Measurements from ENCODE around the gene GRAP. TPM values are rescaled to one million over a fixed set of nuclear protein-coding genes. Genes with fewer than 3 reads are reported as not detected.

Gene GRAP
- total RNA-seq, 1 experiment from 2014 or later, result not detected

- Histone ChIP-seq H3K27me3 (ENCODE audit: low read length) (no peaks in the 10 kb centered on the region), H3K4me1 (ENCODE audit: insufficient read depth, low read length) (peaks cover 8% of the 10 kb centered on the region), H4K20me1 (ENCODE audit: low read length) (no peaks in the 10 kb centered on the region), H3K9me3 (ENCODE audit: low read length) (no peaks in the 10 kb centered on the region), H2AFZ (ENCODE audit: low read length) (no peak overlapping the region), H3K9ac (ENCODE audit: low read length) (no peak overlapping the region), H3F3A (ENCODE audit: low read length, unreplicated experiment) (no peaks in the 10 kb centered on the region), H3K79me2 (ENCODE audit: low read length) (no peaks in the 10 kb centered on the region), H3K27ac (ENCODE audit: low read length) (no peak overlapping the region), H3K4me3 (ENCODE audit: low read length) (no peak overlapping the region), H3K36me3 (ENCODE audit: low read depth, low read length) (no peaks in the 10 kb centered on the region), H3K4me2 (ENCODE audit: low read length) (no peak overlapping the region), H3K9me2 (replicated peaks; ENCODE audit: low read length) (no peaks in the 10 kb centered on the region)
- ChIA-PET CTCF (no interaction called here), POLR2A (ENCODE audit: unreplicated experiment) (interaction anchor here (0.6 kb wide), 1 partner anchor 13 kb away, joined by 3 read pairs; no protein-coding TSS in a partner anchor)
- BruUV-seq (replicated peaks), result no TSS peak
- intact Hi-C loops (cut with micrococcal nuclease), result no loop called here
- ATAC-seq (peak; percentile 46), DNase-seq (peak; percentile 37)
- no peak for TF ChIP-seq EZH2phosphoT487 (IDR thresholded peaks at IDR 0.05; ENCODE audit: borderline replicate concordance, low read length)
- TF ChIP-seq EZH2 (IDR thresholded peaks at IDR 0.05; ENCODE audit: low read length, unreplicated experiment), result no peak
- TF ChIP-seq CTCF (conservative IDR thresholded peaks at IDR 0.05; ENCODE audit: low read depth, low read length), result no peak
Measured at GRCh38 chr17:19010729-19011505, 35.8 kb downstream of the GRAP start.

GRCh38 chr17:19009970-19010369, 36.8 kb downstream of the GRAP start:
- Histone ChIP-seq H3K9me2 (replicated peaks; ENCODE audit: low read length) (no peaks in the 10 kb centered on the region), H3K27me3 (ENCODE audit: low read length) (no peaks in the 10 kb centered on the region), H4K20me1 (ENCODE audit: low read length) (no peaks in the 10 kb centered on the region), H3K4me2 (ENCODE audit: low read length) (no peak overlapping the region), H3K4me1 (ENCODE audit: insufficient read depth, low read length) (peaks cover 8% of the 10 kb centered on the region), H3K79me2 (ENCODE audit: low read length) (no peaks in the 10 kb centered on the region), H3K9ac (ENCODE audit: low read length) (no peak overlapping the region), H3K36me3 (ENCODE audit: low read depth, low read length) (no peaks in the 10 kb centered on the region), H3K27ac (ENCODE audit: low read length) (no peak overlapping the region), H3K9me3 (ENCODE audit: low read length) (no peaks in the 10 kb centered on the region), H3K4me3 (ENCODE audit: low read length) (no peak overlapping the region), H2AFZ (ENCODE audit: low read length) (no peak overlapping the region), H3F3A (ENCODE audit: low read length, unreplicated experiment) (no peaks in the 10 kb centered on the region)
- ATAC-seq (no peak), DNase-seq (no peak)
- ChIA-PET POLR2A (ENCODE audit: unreplicated experiment) (no interaction called here), CTCF (no interaction called here)
- intact Hi-C loops (cut with micrococcal nuclease), result no loop called here
- no TSS peak for BruUV-seq (replicated peaks)
- no peak for TF ChIP-seq EZH2phosphoT487 (IDR thresholded peaks at IDR 0.05; ENCODE audit: borderline replicate concordance, low read length)
- TF ChIP-seq CTCF (conservative IDR thresholded peaks at IDR 0.05; ENCODE audit: low read depth, low read length), result no peak
- TF ChIP-seq EZH2 (IDR thresholded peaks at IDR 0.05; ENCODE audit: low read length, unreplicated experiment), result no peak

- ATAC-seq, result no peak
- no peak for DNase-seq
- Histone ChIP-seq H4K20me1 (ENCODE audit: low read length) (no peaks in the 10 kb centered on the region), H3K4me1 (ENCODE audit: insufficient read depth, low read length) (peaks cover 8% of the 10 kb centered on the region), H3K79me2 (ENCODE audit: low read length) (no peaks in the 10 kb centered on the region), H3K9me3 (ENCODE audit: low read length) (no peaks in the 10 kb centered on the region), H3K9ac (ENCODE audit: low read length) (no peak overlapping the region), H3F3A (ENCODE audit: low read length, unreplicated experiment) (no peaks in the 10 kb centered on the region), H3K27ac (ENCODE audit: low read length) (no peak overlapping the region), H3K27me3 (ENCODE audit: low read length) (no peaks in the 10 kb centered on the region), H3K4me3 (ENCODE audit: low read length) (no peak overlapping the region), H3K9me2 (replicated peaks; ENCODE audit: low read length) (no peaks in the 10 kb centered on the region), H3K4me2 (ENCODE audit: low read length) (no peak overlapping the region), H3K36me3 (ENCODE audit: low read depth, low read length) (no peaks in the 10 kb centered on the region), H2AFZ (ENCODE audit: low read length) (no peak overlapping the region)
- BruUV-seq (replicated peaks), result no TSS peak
- no peak for TF ChIP-seq CTCF (conservative IDR thresholded peaks at IDR 0.05; ENCODE audit: low read depth, low read length)
- no peak for TF ChIP-seq EZH2phosphoT487 (IDR thresholded peaks at IDR 0.05; ENCODE audit: borderline replicate concordance, low read length)
- TF ChIP-seq EZH2 (IDR thresholded peaks at IDR 0.05; ENCODE audit: low read length, unreplicated experiment), result no peak
- intact Hi-C loops (cut with micrococcal nuclease), result no loop called here
- ChIA-PET CTCF (no interaction called here), POLR2A (ENCODE audit: unreplicated experiment) (no interaction called here)
Measured at GRCh38 chr17:19006698-19007097, 40.1 kb downstream of the GRAP start.
